ENCODE results near the gene SCN9A.
"Not testable (repeated sequence)": the region's sequence is repeated elsewhere in the genome, so short reads cannot be mapped to it uniquely, and the experiment has no call there.

SCN9A gene

DNA sequence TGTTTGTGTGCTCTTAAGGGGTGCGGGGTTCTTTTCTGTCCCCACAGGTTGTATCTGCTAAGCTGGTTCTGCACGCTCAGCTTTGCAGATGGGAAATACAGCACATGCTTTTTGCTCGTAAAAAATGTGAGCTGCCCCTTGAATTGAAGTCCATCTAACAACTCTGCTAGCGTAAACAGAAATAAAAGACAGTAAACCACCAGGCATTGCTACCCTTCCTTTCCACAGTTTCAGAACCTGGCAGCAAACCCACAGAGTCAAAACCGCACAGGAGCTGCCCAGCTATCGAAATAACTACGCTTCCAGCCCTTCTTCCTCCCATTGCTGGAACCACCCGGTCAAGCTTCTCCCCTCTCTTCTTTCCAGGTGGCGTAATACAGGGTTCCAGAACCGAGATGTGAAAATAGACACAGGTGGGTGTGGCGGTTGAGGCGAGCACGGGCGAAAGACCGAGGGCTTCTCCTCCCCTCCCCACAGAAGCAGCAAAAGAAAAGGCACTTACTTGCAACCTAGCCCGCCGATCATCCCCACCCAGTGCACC is 479 bp downstream of the SCN9A start:
- in situ Hi-C loops (cut with MboI; ENCODE audit: low sequenced_read_pairs): no loop called here

DNA sequence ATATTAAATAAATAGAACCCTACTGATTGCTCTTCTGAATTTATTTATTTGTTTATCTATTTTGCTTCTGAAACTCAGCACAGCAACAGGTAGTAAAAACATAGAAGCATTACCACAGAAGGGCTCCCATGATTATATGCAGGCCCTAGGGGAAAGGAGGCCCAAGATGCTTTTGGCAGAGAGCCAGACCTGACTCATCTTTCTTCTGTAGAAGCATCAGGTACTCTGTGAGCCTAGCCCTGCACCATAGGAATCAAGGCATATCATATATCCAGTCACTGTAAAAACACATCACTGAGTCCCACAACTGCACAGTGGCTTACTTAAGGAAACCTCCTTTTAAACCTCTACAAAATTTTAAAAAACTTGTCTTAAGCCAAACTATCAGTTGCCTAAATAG is 1.8 kb downstream of the SCN9A start:
- in situ Hi-C loops (cut with MboI; ENCODE audit: low sequenced_read_pairs): no loop called here

DNA sequence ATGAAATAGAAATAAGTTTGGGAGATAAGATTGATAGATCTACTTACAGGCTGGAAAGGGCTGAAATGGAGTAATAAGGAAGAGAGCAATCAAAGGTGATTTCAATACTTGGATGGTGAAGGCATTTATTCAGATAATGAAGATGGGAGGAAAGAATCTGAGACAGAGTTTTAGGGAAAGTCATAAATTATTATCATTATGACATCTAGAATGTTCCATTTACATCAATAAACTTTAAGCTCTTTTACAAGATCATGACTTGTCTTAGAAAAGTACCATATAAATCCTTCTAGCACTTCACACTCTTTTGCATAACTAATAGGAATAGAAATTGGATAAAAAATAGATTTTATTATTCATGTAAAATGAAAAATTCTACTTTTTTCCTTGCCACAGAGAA is 2.2 kb downstream of the SCN9A start:
- in situ Hi-C loops (cut with MboI; ENCODE audit: low sequenced_read_pairs): no loop called here

DNA sequence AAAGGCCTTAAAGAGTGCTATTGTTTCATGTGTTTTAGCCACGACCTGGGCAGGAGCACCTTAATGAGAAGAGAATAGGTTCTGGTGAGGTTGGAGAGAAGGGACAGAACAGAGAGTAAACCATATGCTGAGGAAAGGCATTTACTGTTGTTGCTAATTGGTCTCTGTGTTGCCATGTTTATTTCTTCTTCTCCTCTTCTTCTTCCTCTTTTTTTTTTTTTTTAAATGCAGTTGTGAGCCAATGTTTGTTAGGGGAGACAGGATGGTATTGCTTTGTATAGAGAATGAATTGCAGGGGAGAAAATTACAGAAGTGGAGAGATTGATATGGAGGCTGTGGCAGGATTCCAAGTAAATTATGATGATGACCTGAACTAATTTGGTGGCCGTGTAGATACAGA is 2.6 kb downstream of the SCN9A start:
- in situ Hi-C loops (cut with MboI; ENCODE audit: low sequenced_read_pairs): no loop called here

DNA sequence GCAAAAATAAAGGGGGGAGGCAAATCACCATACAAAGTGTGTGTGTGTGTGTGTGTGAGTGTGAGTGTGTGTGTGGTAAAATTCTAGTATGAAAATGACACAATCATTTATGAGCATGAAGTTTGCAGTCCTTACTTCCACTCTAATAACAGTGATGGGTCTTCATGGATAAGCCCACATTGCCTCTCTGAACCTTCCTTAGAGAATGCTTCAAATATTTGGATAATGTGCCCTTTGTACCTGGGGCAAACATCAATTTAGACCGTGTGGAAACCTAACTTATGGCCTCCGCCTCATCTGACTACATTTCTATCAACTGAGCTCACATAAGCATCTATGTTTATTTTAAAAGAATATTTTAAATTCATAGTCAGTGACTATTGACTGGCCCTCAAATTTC is 3.7 kb downstream of the SCN9A start:
- in situ Hi-C loops (cut with MboI; ENCODE audit: low sequenced_read_pairs): no loop called here

DNA sequence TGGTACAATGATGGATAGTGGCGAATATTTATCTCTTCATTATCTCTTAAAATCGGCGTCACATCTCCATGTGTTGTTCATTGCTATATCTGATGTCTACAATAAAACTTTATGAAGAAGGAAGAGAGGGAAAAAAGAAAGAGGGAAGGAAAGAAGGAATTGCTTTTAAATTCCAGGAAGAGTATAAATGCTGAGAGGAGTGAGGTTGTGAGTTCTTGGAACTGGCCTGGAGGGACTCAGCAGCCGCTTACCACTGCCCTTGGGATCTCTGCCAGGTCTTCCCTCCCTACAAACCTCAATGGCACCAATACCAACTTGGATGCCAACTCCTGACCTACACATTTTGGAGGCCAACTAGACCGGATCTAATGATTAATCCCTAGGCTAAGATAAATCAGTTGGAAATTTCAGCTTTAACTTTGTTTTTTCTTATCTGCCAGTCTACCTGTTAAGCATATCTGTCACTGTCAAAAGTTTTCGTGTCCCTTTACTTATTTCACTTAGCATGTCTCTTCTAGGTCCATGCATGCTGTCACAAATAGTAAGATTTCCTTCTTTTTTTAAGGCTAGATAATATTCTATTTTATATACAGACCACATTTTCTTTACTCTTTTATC is 9.8 kb downstream of the SCN9A start:
- in situ Hi-C loops (cut with MboI; ENCODE audit: low sequenced_read_pairs): no loop called here

DNA sequence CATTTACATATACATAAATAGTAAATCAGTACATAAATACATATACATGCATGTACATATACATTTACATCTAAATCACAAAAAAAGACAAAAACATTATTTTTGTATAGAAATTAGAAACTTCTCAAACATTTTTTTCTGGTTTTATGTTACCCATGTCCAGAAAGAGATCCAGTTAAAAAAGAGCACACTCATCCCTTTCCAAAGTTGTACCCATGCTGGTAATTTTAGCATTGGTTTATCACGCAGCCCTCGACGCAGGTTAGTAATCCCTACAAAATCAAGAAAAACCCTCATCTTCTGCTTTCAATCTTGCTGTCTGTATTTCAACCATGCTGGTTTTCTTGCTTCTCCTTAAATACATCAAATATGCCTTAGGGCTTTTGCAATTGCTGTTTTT is 10.5 kb downstream of the SCN9A start:
- in situ Hi-C loops (cut with MboI; ENCODE audit: low sequenced_read_pairs): no loop called here

DNA sequence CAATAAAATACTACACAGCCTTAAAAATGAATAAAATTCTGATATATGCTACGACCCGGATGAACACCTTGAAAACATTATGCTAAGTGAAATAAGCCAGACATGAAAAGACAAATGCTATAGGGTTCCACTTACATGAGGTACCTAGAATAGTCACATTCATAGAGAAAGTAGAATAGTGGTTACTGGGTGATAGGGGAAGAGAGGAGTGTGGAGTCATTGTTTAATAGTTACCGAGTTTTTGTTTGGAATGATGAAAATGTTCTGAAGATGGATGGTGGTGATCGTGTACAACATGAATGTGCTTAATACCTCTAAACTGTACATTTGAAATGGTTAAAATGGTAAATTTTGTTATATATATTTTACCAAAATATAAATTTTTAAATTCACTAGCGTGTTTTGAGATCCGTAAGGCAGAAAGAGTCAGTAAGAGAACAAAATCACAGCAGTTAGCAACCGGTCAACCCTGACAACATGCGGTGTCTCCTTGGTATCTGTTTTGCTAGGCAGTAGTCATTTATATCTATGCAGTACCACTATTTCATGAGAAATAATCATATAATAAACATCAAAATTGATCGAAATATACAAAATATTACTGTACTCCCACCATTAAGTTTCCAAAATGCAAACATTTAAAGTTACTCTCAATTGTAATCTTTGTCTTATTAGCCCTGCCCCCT is 11.1 kb downstream of the SCN9A start:
- in situ Hi-C loops (cut with MboI; ENCODE audit: low sequenced_read_pairs): no loop called here

DNA sequence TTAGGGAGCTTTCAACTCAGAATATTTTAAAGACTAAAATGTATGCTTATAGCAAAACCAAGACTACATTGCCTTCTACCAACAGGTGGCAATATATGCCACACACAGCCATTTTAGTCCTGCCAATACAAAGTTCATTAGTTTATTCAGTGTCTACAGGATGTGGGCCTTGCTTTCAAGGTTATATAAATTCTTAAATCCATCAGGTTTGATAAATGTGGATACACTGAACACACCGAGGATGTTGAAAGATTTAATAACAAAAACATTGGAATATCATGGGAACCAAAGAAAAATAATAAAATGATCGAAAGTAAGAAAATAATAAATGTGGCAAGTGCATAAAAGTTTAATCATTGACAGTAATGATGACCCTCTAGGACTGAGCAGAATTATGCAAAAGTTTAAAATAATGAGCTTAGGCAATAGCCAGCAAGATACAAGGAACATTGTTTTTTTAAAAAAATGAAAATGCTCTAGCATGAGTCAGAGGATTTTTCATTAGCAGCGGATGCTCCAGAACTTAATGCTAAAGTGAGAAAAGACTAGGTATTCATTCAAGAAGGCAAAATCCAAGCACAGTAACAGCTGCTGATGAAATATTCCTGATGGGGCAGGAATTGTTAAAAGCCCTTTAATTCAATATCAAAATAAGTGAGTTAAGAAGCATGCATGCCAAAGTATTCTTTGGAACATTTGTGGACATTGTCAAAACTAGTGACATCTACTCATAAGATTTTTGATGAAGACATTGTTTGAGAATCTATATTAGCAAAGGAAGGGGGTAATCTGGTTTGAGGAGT is 14.2 kb downstream of the SCN9A start:
- in situ Hi-C loops (cut with MboI; ENCODE audit: low sequenced_read_pairs): no loop called here

DNA sequence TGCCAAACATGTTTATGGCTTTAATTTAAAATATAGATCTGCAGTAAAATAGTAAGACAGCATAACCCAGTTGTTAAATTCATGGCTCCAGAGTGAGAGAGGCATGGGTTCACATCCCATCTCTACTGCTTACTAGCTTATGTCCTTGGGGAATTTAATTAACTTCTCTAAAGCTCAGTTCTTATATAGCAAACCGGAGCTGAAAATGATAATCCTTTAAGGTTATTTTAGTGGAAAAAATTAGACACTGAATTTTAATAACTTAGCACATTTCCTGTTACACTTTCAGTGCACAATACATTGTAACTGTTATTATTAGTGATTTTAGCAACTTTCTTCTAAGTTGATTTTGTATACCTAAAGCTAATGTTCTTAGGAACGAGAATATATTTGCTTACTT is 14.8 kb downstream of the SCN9A start:
- in situ Hi-C loops (cut with MboI; ENCODE audit: low sequenced_read_pairs): no loop called here

DNA sequence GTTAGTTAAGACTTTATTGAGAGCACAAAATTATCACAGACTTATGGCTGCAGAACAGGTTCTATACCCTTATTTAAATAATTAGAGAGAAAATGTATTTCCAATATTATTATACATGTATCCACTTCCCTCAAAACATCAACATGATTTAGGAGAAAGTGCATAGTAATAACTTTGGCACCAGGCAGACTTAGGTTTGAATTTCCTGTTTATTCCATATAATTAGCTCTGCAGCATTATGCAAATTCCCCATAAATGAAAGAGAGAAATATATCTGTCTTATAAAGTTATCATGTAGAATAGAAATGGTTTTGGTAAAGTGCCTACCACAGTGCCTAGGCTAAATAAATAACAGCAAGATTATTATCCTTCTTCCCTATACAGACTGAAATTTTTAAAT is 15.3 kb downstream of the SCN9A start:
- in situ Hi-C loops (cut with MboI; ENCODE audit: low sequenced_read_pairs): no loop called here

DNA sequence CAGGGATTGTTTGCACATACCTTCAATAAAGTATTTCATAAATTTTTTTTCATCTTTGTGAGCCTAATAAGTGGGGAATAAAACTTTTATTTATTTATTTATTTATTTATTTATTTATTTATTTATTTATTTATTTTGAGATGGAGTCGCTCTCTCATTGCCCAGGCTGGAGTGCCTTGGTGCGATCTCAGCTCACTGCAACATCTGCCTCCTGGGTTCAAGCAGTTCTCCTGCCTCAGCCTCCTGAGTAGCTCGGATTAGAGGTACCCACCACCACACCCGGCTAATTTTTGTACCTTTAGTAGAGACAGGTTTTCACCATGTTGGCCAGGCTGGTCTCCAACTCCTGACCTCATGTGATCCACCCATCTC is 17.8 kb downstream of the SCN9A start:
- in situ Hi-C loops (cut with MboI; ENCODE audit: low sequenced_read_pairs): not testable (repeated sequence)

DNA sequence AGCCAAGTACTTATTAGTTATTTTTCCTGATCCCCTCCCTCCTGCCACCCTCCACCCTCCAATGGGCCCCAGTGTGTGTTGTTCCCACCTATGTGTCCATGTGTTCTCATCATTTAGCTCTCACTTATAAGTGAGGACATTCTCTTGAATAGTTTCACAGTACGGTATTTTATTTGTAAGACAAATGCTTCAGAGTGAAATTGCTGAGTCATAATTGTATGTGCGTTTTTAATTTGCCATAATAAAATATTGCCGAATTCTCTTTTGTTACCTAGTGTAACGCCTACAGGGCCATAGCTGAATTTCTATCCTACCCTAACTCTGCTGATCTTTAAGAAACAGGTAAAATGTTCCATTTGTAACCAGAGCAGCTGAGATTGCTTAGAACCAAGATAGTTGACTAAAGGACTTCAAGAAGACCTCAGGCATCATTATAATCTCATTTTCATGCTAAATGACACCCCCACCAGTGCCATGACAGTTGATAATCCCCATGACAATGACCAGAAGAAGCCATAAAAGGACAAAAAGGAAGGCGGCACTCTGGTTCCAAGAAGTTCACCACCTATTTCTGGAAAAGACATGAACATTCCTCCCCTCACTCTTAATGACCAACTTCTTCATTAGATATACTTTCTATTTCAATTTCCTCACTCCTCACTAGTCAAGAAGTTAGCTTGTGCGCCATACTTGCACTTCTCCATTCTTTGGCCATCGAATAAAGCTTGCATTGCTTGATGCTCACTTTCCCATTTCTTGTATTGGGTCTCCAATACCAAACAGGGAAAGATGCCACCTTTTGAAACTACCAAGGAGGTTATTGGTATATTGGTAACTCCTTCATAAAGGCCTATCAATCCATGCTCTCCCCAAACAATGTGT is 18.4 kb downstream of the SCN9A start:
- in situ Hi-C loops (cut with MboI; ENCODE audit: low sequenced_read_pairs): no loop called here

DNA sequence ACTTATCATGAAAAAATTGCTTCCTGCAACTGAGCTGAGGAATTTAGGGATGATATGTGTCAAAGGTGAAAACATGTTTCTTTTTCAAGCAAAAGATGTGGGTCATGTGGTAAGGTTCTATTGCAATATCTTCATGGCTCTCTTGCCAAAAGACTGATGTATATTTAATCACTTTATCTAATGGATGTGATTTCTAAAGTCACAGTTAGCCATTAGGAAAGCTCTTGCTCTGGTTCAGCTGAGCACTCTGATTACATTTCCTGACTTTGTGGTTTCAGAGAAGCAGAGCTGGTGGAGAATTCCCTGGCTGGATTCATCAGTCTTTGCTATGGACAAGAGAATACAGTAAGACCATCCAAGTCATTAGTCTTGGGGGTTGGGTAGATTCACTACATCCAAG is 24.4 kb downstream of the SCN9A start:
- in situ Hi-C loops (cut with MboI; ENCODE audit: low sequenced_read_pairs): no loop called here

DNA sequence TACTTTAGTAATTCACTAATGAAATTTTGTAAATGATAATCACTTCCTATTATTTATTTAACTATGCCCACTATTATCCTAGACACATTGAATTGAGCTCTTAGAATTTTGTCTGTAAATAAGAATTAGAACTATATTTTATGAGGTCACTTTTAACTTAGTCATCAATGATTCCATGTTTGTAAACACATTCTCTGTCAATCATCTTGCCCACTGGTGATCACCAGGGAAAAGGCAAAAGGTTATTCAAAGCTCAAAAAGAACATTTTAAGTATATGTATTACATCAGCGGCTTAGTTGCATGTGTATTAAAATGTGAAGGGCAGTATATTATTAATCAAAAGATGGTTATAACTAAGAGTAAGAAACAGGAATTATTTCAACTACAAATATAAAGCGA is 25.2 kb downstream of the SCN9A start:
- in situ Hi-C loops (cut with MboI; ENCODE audit: low sequenced_read_pairs): no loop called here

DNA sequence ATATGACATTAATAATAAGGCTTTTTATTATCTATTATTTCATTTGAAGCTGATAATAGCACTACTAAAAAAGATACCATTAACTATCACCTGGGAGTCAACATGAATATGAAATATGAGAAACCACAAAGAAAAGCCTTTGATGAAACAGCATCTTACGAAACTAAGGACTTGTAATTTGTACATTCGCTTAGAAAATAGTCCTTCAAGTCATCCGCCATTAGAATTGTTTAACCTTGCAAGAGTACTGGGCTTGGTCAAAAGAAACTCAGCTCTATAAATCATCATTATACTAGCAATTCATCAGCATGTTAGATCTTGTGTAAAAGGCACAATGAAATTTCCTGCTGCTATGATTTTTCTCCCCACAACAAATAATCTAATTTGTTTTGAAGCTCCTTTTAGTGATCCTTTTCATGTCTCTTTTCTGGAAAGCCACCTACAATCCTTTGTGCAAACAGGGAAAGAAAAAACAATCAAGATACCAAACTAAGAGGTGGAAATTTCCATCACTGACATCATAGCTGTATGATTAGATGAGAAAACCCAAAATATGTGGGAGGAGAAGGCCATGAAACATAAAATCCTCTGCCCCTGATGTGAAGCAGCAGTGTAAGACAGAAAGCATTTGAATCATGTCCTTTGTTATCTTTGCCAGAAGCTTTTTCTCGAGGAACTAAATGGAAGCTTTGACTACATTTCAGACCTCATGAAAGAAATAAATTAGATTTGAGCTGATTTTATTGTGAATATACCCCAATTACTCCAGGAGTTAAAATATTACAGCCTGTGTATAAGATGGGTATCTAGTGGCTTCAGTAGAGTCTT is 31.2 kb downstream of the SCN9A start:
- in situ Hi-C loops (cut with MboI; ENCODE audit: low sequenced_read_pairs): no loop called here

DNA sequence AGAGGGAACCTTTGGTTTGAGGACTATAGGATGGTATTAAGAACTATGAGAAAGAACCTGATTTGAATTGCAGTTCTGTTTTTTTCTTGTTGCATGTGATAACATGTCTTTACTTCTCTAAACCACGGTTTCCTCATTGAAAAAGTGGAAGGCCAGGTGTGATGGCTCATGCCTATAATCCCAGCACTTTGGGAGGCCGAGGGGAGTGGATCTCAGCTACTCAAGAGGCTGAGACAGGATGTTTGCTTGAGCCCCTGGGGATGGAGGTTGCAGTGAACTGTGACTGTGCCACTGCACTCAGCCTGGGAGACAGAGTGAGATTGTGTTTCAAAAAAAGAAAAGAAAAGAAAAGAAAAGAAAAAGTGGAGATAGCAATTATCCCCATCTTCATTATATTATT is 32.3 kb downstream of the SCN9A start:
- in situ Hi-C loops (cut with MboI; ENCODE audit: low sequenced_read_pairs): no loop called here

DNA sequence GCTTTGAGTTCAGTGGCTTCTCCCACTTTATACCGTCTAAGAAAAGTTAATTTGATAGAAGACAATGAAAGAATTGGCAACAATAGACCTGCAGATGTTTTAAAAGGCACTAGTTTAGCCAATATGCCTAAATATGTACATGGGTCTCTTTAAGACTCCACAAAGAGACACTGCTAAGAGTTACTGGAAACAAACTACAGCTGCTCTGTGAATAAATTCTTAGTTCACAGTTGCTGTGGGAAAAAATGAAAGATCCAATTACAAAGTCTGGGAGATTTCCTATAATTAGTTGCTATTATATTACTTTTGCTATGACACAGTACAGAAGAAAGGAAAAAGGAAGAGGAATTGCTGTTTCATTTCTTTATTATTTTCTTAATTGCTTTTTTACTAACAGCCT is 34.3 kb downstream of the SCN9A start:
- in situ Hi-C loops (cut with MboI; ENCODE audit: low sequenced_read_pairs): no loop called here

DNA sequence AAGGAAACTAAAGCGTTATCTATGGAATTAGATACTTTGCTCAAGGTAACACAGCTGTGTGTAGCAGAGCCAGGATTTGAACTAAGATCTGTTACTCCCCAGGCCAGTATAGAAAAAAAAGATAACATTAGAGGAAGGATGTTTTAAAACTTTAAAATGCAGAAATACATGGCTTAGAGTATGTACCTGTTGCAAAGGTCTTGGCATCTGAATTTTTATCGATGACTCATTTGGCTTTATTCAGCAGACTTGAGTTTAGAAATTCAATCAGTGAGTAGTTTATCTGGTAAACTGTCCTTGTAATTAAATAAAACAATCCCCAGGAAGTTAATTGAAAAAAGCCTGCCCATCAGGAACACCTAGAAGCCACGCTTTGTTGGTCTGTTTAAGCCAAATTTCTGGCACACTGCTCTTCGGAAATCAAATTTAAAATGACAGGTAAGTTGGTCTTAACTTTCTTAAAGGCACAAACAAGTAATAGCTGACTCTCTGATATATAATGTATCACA is 36.9 kb downstream of the SCN9A start:
- in situ Hi-C loops (cut with MboI; ENCODE audit: low sequenced_read_pairs): no loop called here

DNA sequence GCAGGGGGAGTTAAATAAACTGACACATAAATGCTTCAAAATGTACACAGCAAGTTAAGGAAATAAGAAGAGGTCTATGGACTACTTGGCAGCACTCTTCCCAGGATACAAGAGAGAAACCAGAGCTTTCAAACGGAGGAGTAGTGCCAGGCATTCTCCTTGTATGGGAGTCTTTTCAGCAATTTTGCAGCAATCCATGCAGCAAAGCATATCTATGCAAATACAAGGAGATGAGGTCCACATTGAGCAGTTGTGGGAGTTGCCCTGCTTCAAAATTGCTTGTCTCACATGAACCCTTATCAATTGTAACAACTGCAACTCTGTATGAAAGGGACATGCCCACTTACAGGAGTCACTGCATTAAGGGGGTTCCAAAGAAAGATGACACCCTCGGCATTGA is 37.8 kb downstream of the SCN9A start:
- in situ Hi-C loops (cut with MboI; ENCODE audit: low sequenced_read_pairs): no loop called here

Data from hTERT RPE-1 (cell line).